Stimulated activated CD8-positive, alpha-beta memory T cell treated with anti-CD3 and anti-CD28 coated beads, Interleukin-12 subunit alpha, Interleukin-12 subunit beta, amount 100 ng/mL, for 24 hours (primary cell): Measurements from ENCODE around the gene SLC25A53.
"Not testable (repeated sequence)": the region's sequence is repeated elsewhere in the genome, so short reads cannot be mapped to it uniquely, and the experiment has no call there.

Source experiments
- DNase-seq: peaks from one replicate; pipeline ENCODE4 v3.0.0-alpha.2; 2020; ENCODE audit errors: extremely low read depth

Gene SLC25A53

DNA sequence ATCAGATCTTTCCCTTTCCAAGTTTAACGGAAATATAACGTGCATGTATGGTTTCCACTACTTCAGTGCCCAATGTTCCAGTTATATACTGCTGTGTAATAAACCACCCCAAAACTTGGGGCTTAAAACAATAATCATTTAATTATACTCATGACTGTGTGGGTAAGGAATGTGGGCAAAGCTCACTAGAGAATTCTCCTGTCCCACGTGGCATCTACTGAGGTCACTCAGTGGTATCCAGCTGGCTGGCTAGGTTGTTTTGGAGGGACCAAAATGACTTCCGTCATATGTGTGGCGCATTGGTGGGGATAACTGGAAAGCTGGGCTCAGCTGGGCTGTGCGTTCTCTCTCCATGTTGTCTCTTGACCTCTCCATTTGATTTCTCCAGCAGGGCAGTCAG is 26.0 kb downstream of the SLC25A53 start:
- no peak for DNase-seq

DNA sequence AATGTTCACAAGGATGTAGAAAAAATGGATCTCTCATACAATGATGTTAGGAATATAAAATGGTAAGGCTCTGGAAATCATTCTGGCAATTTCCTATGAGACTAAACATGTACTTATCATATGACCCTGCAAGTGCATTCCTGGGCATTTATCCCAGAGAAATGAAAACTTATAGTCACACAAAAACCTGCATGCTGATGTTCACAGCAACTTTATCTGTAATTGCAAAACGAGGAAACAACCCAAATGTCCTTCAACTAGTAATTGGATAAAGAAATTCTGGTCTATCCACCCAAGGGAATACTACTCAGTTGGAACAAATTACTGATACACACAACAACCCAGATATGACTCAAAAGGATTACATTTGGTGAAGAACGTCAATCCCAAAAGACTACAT is 30.0 kb downstream of the SLC25A53 start:
- no peak for DNase-seq

DNA sequence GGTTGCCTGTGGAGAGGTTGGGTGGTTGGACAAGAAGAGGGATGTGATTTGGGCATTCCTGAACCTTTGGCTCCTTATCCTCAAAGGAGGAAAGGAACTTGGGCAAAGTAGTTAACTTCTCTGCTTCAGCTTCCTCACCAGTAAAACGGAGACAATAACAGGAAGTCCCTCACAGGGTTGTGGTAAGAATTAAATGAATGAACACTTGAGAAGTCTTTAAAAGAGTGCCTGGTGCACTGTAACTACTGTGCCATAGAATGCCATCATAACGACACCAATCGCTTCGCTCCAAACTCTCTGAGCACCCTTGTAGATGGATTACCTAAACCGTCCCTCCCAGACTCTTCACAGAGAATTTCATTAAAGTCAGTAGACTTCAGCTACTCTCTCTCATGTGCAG is 34.0 kb downstream of the SLC25A53 start:
- DNase-seq = no peak

DNA sequence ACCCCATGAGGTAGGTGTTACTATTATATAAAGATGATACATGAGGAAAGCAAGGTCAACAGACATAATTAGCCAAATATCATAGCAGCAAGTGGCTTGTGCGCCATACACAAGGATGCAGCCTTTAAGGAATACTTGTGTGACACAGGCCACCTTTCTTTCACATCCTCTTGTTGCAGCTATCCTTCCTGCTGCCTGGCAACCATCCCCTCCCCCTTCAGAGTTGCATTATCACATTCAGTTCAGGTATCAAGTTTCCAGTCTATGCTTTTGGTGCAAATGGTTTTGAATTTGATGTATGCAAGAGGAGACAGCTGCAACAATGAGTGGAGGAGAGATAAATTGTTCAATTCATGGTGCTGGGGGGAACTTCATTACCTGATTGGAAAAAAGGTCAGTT is 38.0 kb downstream of the SLC25A53 start:
- no peak for DNase-seq

- DNase-seq = no peak
Measured at GRCh38 chrX:104117759-104118158, 39.0 kb downstream of the SLC25A53 start.

DNA sequence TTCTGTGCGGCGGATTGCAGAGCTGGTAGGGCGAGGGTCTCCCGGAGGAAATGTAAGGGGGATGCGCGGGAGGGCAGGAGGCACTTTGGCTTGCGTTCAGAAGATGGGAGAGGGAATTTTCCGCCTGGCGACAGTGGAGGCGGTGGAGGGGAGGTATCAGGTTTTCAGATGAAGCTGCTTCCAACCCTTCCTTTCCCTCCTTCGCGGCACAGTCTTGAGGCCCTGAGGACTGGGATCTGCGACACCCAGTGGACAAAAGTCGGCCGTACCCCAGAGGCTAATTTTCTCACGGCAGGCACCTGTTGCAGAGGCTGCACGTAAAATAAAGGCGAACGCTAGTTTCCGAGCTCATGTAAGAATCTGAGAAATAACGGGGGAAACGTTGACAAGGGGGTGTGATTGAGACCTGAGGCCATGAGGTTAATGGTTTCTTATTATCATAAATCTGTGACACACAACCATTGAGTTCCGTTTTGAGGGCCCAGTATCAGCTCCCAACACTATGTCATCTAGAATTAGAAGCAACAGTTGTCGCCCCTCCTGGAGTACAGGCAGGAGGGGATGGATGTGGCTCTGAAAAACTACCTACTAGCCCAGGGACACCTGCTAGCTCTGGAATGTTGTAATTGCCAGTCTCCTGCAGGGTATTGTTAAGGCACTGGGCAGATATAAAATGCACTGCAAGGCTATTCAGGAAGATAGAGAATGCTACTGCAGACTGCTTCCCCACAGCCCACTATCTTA is 43.4 kb downstream of the SLC25A53 start:
- no peak for DNase-seq

DNA sequence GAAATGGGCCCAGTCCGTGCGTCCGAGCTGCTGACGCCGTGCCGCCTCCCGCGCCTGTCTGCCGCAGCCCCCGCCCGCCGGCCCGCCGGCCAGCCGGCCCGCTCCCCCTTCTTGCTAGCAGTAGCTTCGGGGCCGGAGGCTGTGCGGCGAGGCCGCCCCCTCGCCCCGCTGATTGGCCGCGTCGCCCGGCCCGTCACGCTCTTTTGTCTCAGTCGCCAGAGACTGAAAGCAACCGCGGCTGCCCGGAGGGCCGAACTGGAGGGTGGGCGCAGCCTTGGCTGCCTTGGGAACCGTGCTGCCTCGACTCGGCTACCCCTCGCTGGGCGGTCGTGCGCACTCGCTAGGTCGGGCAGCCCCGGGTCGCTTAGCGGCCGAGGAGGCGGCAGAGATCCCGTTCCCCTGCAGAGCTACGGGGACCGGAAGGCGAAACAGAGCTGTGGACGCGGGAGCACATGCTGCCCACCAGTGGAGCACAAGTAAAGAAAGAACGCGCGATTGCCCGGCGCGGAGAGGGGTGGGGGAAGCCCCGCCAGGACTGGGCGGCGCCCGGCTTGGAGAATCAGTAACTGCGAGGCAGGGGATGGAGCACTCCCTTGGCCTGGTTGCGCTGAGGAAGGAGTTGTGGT is 44.4 kb downstream of the SLC25A53 start, which contains the start of gene ZCCHC18:
TSS of gene ZCCHC18 (plus strand) at position 198 of the 626 bp plus-strand sequence. CDS start 1,589 bp downstream, outside the sequence.
- no peak for DNase-seq

DNA sequence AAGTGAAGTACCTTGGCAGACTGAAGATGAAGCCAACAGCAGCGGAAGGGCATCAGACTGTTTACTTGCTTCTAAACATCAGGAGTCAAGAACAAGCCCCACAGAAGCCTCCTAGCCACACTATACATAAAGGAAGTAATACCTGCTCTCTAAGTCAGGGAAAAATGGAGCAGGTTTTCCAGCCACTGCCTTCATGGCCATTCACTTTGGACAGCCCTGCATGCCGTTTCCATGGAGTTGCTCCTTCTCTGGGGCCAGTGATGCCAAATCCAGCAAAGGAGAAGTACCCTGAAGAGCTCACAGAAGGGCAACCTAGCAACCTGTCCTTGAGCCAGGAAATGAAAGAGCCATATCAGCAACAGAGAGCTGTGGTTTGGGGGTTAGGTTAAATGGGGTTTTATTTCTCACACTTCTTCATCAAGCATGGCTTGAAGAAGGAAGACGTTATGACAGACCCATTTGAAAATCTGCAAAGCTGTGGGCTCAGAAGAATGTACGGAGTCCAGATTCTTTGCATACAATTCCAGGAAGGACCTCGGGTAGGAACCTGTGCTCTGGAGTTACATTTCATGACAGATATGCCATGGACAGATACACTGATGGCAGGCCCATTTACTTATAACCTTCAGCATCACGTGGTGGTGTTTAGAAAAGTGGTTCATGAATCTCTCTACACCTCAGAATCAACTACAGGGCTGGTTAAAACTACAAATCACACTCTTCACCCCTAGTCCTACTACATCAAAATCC is 46.1 kb downstream of the SLC25A53 start:
- not testable (repeated sequence) for DNase-seq

GRCh38 chrX:104108955-104109354 is 47.9 kb downstream of the SLC25A53 start:
- no peak for DNase-seq

GRCh38 chrX:104105330-104106262 is 51.2 kb downstream of the SLC25A53 start:
- no peak for DNase-seq

- no peak for DNase-seq
Measured at GRCh38 chrX:104104676-104105075, 52.1 kb downstream of the SLC25A53 start.

DNA sequence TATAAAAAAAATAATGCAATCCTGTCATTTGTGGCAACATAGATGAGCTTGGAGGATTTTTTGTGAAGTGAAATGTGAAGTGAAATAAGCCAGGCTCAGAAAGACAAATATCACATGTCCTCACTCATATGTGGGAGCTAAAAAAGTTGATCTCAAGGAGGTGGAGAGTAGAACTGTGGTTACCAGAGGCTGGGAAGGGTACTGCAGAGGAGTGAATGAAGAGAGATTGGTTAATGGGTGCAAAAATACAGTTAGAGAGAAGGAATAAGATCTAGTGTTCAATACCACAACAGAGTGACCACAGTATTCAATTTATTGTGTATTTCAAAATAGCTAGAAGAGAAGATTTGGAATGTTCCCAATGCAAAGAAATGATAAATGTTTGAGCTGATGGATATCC is 57.9 kb downstream of the SLC25A53 start:
- no peak for DNase-seq

DNA sequence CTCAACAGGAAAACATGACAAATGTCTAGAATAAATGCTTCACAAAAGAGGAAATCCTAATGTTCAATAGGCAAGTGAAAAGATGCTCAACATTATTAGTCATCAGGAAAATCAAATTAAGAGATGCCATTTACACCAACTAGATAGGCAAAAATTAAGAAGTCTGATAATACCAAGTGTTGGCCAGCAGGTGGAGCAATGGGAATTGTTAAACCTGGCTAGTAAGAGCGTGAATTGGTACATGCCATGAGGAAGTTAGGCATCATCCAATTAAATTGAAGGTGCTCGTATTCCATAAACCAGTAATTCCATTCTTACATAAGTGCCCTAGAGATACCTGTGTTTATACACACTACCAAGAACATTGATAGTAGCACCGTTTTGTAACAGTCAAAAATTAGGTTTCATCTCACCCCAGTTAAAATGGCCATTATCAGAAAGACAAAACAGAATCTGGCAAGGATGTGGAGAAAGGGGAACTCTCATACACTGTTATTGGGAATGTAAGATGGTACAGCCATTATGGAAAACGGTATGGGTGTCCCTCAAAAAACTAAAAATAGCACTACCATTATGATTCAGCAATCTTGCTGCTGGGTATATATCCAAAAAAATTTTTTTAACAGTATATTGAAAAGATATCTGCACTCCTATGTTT is 58.5 kb downstream of the SLC25A53 start:
- no peak for DNase-seq

GRCh38 chrX:104085919-104086318 is 70.9 kb downstream of the SLC25A53 start:
- no peak for DNase-seq

GRCh38 chrX:104085477-104085876 is 71.3 kb downstream of the SLC25A53 start:
- DNase-seq = no peak

GRCh38 chrX:104084534-104085277 is 72.1 kb downstream of the SLC25A53 start:
- no peak for DNase-seq

DNA sequence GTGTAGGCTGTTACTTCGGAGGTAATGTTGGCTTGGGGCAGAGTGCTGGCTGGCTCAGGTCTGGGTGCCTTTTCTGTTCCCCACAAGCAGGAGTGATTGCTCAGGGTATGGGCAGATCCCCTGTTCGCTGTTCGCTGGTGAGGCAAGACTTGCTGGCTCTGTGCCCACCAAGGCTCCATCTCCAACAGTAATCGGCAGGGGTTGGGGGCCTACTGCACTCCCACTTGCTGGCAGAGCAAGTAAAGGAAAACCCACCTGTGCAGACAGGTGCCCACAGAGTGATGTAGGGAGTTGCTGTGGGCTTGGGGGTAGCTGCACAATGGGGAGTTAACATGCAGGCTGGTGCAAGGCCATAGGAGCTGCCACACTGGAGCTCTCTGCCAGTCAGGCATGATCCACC is 72.7 kb downstream of the SLC25A53 start:
- no peak for DNase-seq

DNA sequence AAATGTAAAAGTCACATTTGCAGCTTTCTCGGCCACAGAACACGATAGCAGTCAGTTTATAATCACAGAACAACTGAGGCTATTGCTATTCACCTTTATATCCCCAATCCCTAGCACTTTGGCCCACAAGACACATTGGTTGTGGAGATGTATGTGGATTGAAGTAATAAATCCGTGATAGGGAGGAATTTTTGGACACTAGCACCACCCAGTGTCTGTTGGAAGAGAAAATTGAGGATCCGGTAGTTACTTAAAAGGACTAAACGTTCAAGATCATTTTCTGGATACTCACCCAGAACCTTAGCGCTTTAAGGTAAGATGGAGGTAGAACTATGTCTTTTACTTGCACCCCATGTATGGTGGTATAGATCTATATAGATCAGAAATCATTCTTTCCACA is 79.0 kb downstream of the SLC25A53 start:
- not testable (repeated sequence) for DNase-seq

GRCh38 chrX:104075778-104076445 is 80.9 kb downstream of the SLC25A53 start, which contains the start of gene TMSB15C:
Gene TMSB15C, minus strand, starts transcription at chrX:104076236.
- DNase-seq = not testable (repeated sequence)

GRCh38 chrX:104062636-104063035 is 94.2 kb downstream of the SLC25A53 start:
- not testable (repeated sequence) for DNase-seq
